NT2/D1 (cell line): ENCODE measurements around the gene RCSD1.
"Not testable (repeated sequence)": the region's sequence is repeated elsewhere in the genome, so short reads cannot be mapped to it uniquely, and the experiment has no call there.

ENCODE experiments used
- DNase-seq: peaks from one replicate; pipeline ENCODE4 v3.0.0-alpha.2; 2011; ENCODE audit warnings: low read depth, low spot score
- H3K27me3 ChIP-seq: 2 replicates; pipeline ENCODE4 v1.6.0; 2011; ENCODE audit warnings: mild to moderate bottlenecking; ENCODE audit not compliant: insufficient read length, insufficient read depth
- H3K36me3 ChIP-seq: 2 replicates; pipeline ENCODE4 v1.6.1; 2011; ENCODE audit warnings: mild to moderate bottlenecking, low read length, mixed read lengths; ENCODE audit not compliant: insufficient read depth, insufficient read length
- H3K4me1 ChIP-seq: 2 replicates; pipeline ENCODE4 v1.5.1; 2011; ENCODE audit not compliant: insufficient read depth, insufficient read length
- H3K4me3 ChIP-seq: 2 replicates; pipeline ENCODE4 v1.5.1; 2011; ENCODE audit warnings: low read depth; ENCODE audit not compliant: insufficient read length
- H3K9ac ChIP-seq: 2 replicates; pipeline ENCODE4 v1.6.0; 2011; ENCODE audit warnings: low read depth; ENCODE audit not compliant: insufficient read length
- H3K9me3 ChIP-seq: 2 replicates; pipeline ENCODE4 v1.5.1; 2011; ENCODE audit warnings: mild to moderate bottlenecking, low read length; ENCODE audit not compliant: insufficient read depth
- SUZ12 ChIP-seq: IDR thresholded peaks from 2 replicates; pipeline ENCODE4 v1.6.1; 2011; ENCODE audit not compliant: insufficient read length, insufficient read depth; ENCODE audit errors: extremely low read depth
- YY1 ChIP-seq: IDR thresholded peaks from 2 replicates; pipeline ENCODE4 v1.6.1; 2011; ENCODE audit not compliant: insufficient read length, insufficient read depth
- ZNF274 ChIP-seq: IDR thresholded peaks from 2 replicates; pipeline ENCODE4 v1.6.1; 2011; ENCODE audit warnings: mild to moderate bottlenecking, low read depth, low read length

Gene RCSD1

DNA sequence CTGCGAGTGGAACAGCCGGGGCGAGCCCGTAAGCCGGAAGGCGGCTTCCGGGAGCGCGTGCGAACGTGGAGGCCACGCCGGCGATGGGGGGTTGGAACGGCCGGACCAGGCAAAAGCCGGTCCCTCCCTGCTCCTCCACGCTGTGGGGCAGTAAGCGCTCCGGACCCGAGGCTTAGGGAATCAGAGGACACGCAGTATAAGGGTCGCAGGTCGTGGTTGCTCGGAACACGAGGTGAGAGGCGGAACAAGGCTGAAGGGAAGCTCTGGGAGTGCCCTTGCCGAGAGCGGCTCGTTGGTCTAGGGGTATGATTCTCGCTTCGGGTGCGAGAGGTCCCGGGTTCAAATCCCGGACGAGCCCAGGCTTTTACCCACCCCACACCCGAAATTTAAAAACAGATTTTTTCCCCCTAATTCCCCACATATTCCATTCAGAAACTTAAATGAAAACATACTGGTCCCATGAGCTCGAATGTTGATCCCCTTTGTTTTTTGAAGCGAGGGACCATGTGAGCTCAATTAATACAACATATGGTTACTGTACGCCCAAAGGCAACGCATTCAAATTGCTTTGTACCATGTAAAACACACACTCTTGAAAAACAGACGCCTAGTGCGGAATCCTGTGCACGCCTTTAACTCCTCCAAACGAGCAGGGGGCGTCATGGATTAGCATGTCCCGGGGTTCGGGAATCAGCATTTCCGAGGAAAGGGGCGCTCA, 84.6 kb downstream of the RCSD1 start:
- Histone ChIP-seq H3K36me3 (no peaks in the 10 kb centered on the region), H3K27me3 (peaks cover 26% of the 10 kb centered on the region), H3K4me1 (no peaks in the 10 kb centered on the region), H3K9me3 (no peaks in the 10 kb centered on the region), H3K4me3 (peak overlapping the region; percentile 92), H3K9ac (peak overlapping the region; percentile 99)
- no peak for TF ChIP-seq SUZ12
- no peak for TF ChIP-seq YY1
- no peak for DNase-seq

DNA sequence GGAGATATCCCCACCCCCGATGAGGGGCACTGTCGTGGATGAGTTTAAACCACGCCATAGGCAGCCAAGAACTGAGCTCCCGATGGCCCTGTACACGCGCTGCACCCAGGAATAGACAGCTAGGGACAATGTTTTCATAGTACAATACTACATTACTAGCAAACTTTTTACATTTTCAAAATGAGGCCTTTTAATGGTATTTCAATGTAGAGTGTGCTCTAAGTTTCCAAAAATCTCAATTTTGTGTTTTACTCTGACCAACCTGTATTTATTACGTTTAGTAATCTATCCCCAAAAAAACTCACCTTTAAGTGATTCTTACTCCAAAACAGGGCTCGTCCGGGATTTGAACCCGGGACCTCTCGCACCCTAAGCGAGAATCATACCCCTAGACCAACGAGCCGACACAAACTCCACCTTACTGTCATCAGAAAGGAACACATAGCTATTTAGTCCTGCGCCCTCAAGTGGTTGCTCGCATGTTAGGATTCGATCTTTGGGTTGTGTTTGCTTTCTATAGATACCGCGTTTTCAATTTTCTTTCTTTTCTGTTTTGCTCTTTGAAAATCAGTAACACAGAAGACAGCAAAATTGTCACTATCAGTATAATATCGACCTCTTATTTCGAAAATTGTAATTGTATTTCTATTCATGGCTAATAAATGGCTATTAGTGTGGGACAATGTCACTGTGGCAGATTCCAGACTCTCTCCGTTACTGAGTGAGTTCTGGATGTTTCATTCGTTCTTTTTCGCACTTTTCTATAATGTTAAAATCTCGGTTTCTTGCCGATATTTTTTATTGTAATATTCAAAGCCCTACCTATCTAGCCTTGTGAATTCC, 85.3 kb downstream of the RCSD1 start:
- DNase-seq: peak; percentile 93
- H3K27me3 ChIP-seq: peaks cover 26% of the 10 kb centered on the region
- H3K9ac ChIP-seq: peak overlapping the region; percentile 81
- TF ChIP-seq SUZ12 (no peak), YY1 (no peak), ZNF274 (no peak)
- no peaks in the 10 kb centered on the region for H3K36me3 ChIP-seq
- H3K4me1 ChIP-seq: no peaks in the 10 kb centered on the region
- peak overlapping the region; percentile 92 for H3K4me3 ChIP-seq
- no peaks in the 10 kb centered on the region for H3K9me3 ChIP-seq

DNA sequence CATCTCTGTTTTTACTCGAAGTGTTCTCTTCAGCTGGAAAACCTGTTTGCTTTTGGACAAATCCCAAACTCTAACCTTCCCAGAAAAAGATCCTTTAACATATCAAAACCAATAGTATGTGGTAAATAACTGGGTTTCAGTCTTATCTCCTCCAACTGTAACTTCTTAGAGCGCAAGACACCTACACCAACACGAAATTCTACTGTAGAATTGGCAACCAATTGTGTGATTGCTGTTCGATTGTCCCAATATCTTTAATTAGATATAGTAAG, 85.9 kb downstream of the RCSD1 start:
- peaks cover 26% of the 10 kb centered on the region for H3K27me3 ChIP-seq
- no peak for DNase-seq
- H3K9me3 ChIP-seq: no peaks in the 10 kb centered on the region
- TF ChIP-seq YY1: no peak
- no peak for TF ChIP-seq ZNF274
- TF ChIP-seq SUZ12: no peak
- H3K36me3 ChIP-seq: no peaks in the 10 kb centered on the region
- peak overlapping the region; percentile 92 for H3K4me3 ChIP-seq
- peak overlapping the region; percentile 81 for H3K9ac ChIP-seq
- no peaks in the 10 kb centered on the region for H3K4me1 ChIP-seq

DNA sequence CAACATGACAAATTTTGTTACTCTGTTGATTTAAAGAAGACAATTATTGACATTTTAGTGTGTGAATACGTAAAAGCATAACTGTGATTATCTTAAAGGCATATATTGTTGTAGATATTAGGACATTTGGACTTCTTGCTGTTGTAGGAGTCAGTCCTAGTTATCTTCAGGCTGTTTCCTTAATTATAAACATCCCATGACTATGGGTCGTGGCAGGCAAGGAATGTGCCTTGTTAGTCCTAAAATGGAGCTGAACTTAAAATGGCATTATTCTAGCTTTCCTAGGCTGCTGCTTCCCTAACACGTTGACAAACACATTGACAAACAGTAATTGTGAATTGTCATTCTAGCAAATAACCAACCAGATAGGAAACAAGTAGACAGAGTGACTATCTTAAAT, 87.3 kb downstream of the RCSD1 start:
- Histone ChIP-seq H3K4me3 (no peak overlapping the region), H3K9ac (no peak overlapping the region), H3K36me3 (no peaks in the 10 kb centered on the region), H3K4me1 (no peaks in the 10 kb centered on the region), H3K9me3 (no peaks in the 10 kb centered on the region), H3K27me3 (peaks cover 16% of the 10 kb centered on the region)
- no peak for DNase-seq
- TF ChIP-seq YY1: no peak

DNA sequence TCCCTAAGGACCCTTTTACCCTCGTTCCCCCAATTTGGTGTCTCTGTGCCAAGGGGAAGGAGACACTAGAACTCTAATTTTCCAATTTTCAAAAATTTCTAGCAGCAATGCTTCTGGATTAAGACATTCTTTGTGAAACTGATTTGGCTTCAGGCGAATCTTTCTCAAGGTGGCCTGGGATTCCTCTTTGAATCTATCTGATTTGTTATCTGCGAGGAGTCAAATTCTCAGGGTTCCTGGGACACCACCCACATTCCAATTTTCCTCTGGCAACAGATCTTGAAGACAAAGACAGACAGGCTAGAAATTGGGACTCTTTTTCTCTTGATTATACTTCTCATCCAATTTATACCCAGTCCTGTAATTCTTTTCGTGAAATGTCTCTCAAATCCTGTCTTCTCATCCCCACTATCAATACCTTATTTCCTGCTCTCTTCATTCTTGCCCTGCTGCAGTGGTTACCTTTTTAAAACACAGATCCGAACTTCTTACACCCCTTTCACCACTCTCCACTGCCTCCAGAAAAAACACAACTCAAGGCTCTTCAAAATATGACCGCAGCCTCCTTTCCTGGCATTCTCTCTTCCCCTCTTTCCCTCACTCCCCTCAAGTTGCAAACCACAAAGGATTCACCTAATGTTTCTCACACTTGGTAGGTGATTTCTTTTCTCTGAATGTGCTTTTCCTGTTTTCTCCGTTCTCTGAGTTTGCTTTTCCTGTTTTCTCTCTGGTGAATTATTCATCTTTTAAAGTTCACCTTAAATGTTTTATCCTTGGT, 89.1 kb downstream of the RCSD1 start:
- no peak for TF ChIP-seq SUZ12
- no peak for TF ChIP-seq ZNF274
- no peak for TF ChIP-seq YY1
- Histone ChIP-seq H3K9me3 (no peaks in the 10 kb centered on the region), H3K27me3 (no peaks in the 10 kb centered on the region), H3K9ac (peak overlapping the region; percentile 23), H3K36me3 (peaks cover 4% of the 10 kb centered on the region), H3K4me3 (no peak overlapping the region), H3K4me1 (no peaks in the 10 kb centered on the region)
- DNase-seq: no peak

DNA sequence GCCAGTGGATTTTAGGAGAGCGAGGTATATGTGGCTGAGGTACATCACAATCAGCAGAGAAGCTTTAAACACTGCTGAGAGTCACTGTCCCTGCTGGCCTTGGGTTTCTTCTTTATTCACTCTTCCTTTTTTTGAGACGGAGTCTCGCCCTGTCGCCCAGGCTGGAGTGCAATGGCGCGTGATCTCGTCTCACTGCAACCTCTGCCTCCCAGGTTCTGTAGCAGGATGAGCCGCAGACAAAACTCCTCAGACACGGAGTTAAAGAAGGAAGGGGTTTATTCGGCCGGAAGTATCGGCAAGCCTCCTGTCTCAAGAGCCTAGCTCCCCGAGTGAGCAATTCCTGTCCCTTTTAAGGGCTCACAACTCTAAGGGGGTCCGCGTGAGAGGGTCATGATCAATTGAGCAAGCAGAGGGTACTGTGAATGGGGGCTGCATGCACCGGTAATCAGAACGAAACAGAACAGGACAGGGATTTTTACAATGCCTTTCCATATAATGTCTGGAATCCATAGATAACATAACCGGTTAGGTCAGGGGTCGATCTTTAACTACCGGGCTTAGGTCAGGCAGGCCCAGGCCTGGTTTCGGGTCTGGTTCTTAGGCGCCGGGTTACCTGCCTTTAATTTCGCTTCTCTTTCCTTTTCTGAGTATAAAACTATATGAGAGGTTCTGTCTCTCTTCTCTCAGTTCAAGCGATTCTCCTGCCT, 89.8 kb downstream of the RCSD1 start:
- not testable (repeated sequence) for H3K27me3 ChIP-seq, H3K9ac ChIP-seq, H3K4me3 ChIP-seq, H3K9me3 ChIP-seq, H3K4me1 ChIP-seq, DNase-seq
- H3K36me3 ChIP-seq: peaks cover 12% of the 10 kb centered on the region
